Testis (tissue), 2 donors: ENCODE measurements around the gene PTPA.

Source experiments
- POLR2A ChIP-seq: fragments of 450-650 bp; IDR thresholded peaks from one replicate; pipeline ENCODE4 v1.6.1; 2017; ENCODE audit warnings: antibody characterized with exemption, mild to moderate bottlenecking, moderate library complexity
- TF ChIP-seq, protein P1 (sequence below), 3 experiments: fragments of 450-650 bp in 2 of 3; fragments of 200-600 bp in 1 of 3; sonication (generic) in 1 of 3; IDR thresholded peaks; one replicate each; pipeline ENCODE4 v1.5.1; 2016 to 2019; ENCODE audit warnings: antibody characterized with exemption in 3 of 3, mild to moderate bottlenecking in 2 of 3, moderate library complexity in 1 of 3

GRCh38 chr9:129197978-129198318 lies 86.7 kb downstream of the PTPA start:
- TF ChIP-seq, protein P1, sequence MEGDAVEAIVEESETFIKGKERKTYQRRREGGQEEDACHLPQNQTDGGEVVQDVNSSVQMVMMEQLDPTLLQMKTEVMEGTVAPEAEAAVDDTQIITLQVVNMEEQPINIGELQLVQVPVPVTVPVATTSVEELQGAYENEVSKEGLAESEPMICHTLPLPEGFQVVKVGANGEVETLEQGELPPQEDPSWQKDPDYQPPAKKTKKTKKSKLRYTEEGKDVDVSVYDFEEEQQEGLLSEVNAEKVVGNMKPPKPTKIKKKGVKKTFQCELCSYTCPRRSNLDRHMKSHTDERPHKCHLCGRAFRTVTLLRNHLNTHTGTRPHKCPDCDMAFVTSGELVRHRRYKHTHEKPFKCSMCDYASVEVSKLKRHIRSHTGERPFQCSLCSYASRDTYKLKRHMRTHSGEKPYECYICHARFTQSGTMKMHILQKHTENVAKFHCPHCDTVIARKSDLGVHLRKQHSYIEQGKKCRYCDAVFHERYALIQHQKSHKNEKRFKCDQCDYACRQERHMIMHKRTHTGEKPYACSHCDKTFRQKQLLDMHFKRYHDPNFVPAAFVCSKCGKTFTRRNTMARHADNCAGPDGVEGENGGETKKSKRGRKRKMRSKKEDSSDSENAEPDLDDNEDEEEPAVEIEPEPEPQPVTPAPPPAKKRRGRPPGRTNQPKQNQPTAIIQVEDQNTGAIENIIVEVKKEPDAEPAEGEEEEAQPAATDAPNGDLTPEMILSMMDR (IDR thresholded peaks at IDR 0.05): no peak
- no peak for TF ChIP-seq POLR2A
